Activated CD4-positive, alpha-beta T cell treated with anti-CD3 and anti-CD28 coated beads for 48 hours (primary cell): ENCODE results near the gene PDE2A.

Source experiments
- DNase-seq: peaks from one replicate; pipeline ENCODE4 v3.0.0-alpha.2; 2020

The PDE2A gene

GRCh38 chr11:72682238-72682857 lies 8.1 kb upstream of the PDE2A start:
- DNase-seq, result no peak

- DNase-seq, result no peak
These were observed 7.3 kb upstream of the PDE2A start for GRCh38 chr11:72681226-72682153.

GRCh38 chr11:72680624-72681158 lies 6.5 kb upstream of the PDE2A start:
- DNase-seq, result no peak

- DNase-seq, result no peak
These were observed 5.6 kb upstream of the PDE2A start for GRCh38 chr11:72679869-72680268.

GRCh38 chr11:72678524-72678923 lies 4.3 kb upstream of the PDE2A start:
- DNase-seq, result no peak

GRCh38 chr11:72676861-72677341 lies 2.7 kb upstream of the PDE2A start:
- peak; percentile 83 for DNase-seq

- no peak for DNase-seq
These were observed 999 bp upstream of the PDE2A start for GRCh38 chr11:72675221-72675620.

- DNase-seq, result no peak
These were observed 809 bp downstream of the PDE2A start for GRCh38 chr11:72673284-72673942.

- DNase-seq, result no peak
These were observed 1.5 kb downstream of the PDE2A start for GRCh38 chr11:72672597-72673238.

- no peak for DNase-seq
These were observed 2.8 kb downstream of the PDE2A start for GRCh38 chr11:72671152-72672099.

- no peak for DNase-seq
These were observed 4.2 kb downstream of the PDE2A start for GRCh38 chr11:72670041-72670440.

GRCh38 chr11:72669527-72669926 lies 4.7 kb downstream of the PDE2A start:
- DNase-seq, result no peak

GRCh38 chr11:72668629-72669347 lies 5.4 kb downstream of the PDE2A start:
- peak; percentile 84 for DNase-seq

GRCh38 chr11:72665911-72666472 lies 8.2 kb downstream of the PDE2A start:
- no peak for DNase-seq

- no peak for DNase-seq
These were observed 12.2 kb downstream of the PDE2A start for GRCh38 chr11:72662036-72662435.

GRCh38 chr11:72661486-72661885 lies 12.7 kb downstream of the PDE2A start:
- no peak for DNase-seq

- DNase-seq, result no peak
These were observed 15.1 kb downstream of the PDE2A start for GRCh38 chr11:72658989-72659640.

GRCh38 chr11:72657411-72658100 lies 16.7 kb downstream of the PDE2A start:
- DNase-seq, result no peak

- DNase-seq, result no peak
These were observed 18.2 kb downstream of the PDE2A start for GRCh38 chr11:72655896-72656464.
